Measurements from ENCODE around the gene ETS2. TPM values are rescaled to one million over a fixed set of nuclear protein-coding genes. Genes with fewer than 3 reads are reported as not detected.

Gene ETS2
- total and polyA plus RNA-seq, 2 of the 8 experiments (the other 6 are each of a cell fraction or from before 2014, with no cell fraction given) = 11.0 to 45.1 TPM

- TF ChIP-seq CHD7 (IDR thresholded peaks at IDR 0.05; ENCODE audit: insufficient replicate concordance, low read length) (no peak), CBX5 (IDR thresholded peaks at IDR 0.05; ENCODE audit: low read depth, low read length) (no peak), RFX5 (IDR thresholded peaks at IDR 0.05; ENCODE audit: borderline replicate concordance, low read depth, low read length) (no peak), JUND (IDR thresholded peaks at IDR 0.05; ENCODE audit: low read length) (no peak), GTF2F1 (IDR thresholded peaks at IDR 0.05; ENCODE audit: borderline replicate concordance, low read depth, low read length) (no peak), HDAC2 (IDR thresholded peaks at IDR 0.05; ENCODE audit: borderline replicate concordance in 1 of 2, low read depth in 2 of 2, low read length in 2 of 2) (no peak), SUZ12 (IDR thresholded peaks at IDR 0.05; ENCODE audit: low read length) (no peak), USF2 (IDR thresholded peaks at IDR 0.05; ENCODE audit: low read length) (no peak)
These were observed 8.3 kb upstream of the ETS2 start (continued) for GRCh38 chr21:38797470-38797869.
